ENCODE data around the gene PTK7. TPM values are rescaled to one million over a fixed set of nuclear protein-coding genes. Genes with fewer than 3 reads are reported as not detected.

PTK7 gene
- total and polyA plus RNA-seq, 2 experiments from 2014 or later, result 46.1 to 147 TPM

DNA sequence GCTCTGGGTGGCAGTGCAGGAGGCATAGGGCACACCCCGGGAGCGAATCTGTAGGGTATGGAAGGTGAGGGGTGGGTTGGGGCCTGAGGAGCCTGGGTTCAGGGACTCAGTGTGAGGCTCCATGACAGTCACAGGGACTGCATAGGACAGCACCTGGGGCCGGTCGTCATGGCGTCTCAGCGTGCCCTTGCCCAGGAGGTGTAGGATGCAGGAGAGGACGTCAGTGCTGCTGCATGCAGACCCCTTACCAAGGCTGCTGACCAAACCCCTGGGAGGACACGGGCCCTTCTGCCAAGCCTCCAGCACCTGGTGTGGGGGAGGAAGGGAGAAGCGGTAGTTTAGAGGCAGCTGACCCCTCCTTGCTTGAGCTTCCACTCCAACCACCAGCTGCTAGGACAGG lies 38.4 kb upstream of the PTK7 start:
- Mint-ChIP-seq H3K27me3 (ENCODE audit: insufficient read depth, low read depth, poor library complexity) (peaks cover 3% of the 10 kb centered on the region), H3K9me3 (no peaks in the 10 kb centered on the region), H3K4me1 (no peaks in the 10 kb centered on the region), H3K27ac (no peak overlapping the region), H3K36me3 (ENCODE audit: low read depth) (peaks cover 52% of the 10 kb centered on the region), H3K4me3 (no peak overlapping the region)
- no peaks in the 10 kb centered on the region for H3K79me2 ChIP-seq (replicated peaks; ENCODE audit: insufficient read depth)
- H3K27ac ChIP-seq (ENCODE audit: low read depth), result no peak overlapping the region
- H3K4me3 ChIP-seq, result no peak overlapping the region
- 0 out of 2 replicates have a peak, but pooled peaks cover 3% of the 10 kb centered on the region for H3K36me3 ChIP-seq (ENCODE audit: insufficient read depth)
- H2AFZ ChIP-seq, result no peak overlapping the region
- H4K20me1 ChIP-seq (replicated peaks; ENCODE audit: insufficient read depth), result peaks cover 6% of the 10 kb centered on the region; the same call in 1 of the 2 replicates
- TF ChIP-seq JUNB (IDR thresholded peaks at IDR 0.05; ENCODE audit: unreplicated experiment) (no peak), ZNF331 (CRISPR knock-in tag; IDR thresholded peaks at IDR 0.05; ENCODE audit: low read depth) (no peak), STAT1 (IDR thresholded peaks at IDR 0.05; ENCODE audit: unreplicated experiment) (no peak)
- TF ChIP-seq, protein P1, sequence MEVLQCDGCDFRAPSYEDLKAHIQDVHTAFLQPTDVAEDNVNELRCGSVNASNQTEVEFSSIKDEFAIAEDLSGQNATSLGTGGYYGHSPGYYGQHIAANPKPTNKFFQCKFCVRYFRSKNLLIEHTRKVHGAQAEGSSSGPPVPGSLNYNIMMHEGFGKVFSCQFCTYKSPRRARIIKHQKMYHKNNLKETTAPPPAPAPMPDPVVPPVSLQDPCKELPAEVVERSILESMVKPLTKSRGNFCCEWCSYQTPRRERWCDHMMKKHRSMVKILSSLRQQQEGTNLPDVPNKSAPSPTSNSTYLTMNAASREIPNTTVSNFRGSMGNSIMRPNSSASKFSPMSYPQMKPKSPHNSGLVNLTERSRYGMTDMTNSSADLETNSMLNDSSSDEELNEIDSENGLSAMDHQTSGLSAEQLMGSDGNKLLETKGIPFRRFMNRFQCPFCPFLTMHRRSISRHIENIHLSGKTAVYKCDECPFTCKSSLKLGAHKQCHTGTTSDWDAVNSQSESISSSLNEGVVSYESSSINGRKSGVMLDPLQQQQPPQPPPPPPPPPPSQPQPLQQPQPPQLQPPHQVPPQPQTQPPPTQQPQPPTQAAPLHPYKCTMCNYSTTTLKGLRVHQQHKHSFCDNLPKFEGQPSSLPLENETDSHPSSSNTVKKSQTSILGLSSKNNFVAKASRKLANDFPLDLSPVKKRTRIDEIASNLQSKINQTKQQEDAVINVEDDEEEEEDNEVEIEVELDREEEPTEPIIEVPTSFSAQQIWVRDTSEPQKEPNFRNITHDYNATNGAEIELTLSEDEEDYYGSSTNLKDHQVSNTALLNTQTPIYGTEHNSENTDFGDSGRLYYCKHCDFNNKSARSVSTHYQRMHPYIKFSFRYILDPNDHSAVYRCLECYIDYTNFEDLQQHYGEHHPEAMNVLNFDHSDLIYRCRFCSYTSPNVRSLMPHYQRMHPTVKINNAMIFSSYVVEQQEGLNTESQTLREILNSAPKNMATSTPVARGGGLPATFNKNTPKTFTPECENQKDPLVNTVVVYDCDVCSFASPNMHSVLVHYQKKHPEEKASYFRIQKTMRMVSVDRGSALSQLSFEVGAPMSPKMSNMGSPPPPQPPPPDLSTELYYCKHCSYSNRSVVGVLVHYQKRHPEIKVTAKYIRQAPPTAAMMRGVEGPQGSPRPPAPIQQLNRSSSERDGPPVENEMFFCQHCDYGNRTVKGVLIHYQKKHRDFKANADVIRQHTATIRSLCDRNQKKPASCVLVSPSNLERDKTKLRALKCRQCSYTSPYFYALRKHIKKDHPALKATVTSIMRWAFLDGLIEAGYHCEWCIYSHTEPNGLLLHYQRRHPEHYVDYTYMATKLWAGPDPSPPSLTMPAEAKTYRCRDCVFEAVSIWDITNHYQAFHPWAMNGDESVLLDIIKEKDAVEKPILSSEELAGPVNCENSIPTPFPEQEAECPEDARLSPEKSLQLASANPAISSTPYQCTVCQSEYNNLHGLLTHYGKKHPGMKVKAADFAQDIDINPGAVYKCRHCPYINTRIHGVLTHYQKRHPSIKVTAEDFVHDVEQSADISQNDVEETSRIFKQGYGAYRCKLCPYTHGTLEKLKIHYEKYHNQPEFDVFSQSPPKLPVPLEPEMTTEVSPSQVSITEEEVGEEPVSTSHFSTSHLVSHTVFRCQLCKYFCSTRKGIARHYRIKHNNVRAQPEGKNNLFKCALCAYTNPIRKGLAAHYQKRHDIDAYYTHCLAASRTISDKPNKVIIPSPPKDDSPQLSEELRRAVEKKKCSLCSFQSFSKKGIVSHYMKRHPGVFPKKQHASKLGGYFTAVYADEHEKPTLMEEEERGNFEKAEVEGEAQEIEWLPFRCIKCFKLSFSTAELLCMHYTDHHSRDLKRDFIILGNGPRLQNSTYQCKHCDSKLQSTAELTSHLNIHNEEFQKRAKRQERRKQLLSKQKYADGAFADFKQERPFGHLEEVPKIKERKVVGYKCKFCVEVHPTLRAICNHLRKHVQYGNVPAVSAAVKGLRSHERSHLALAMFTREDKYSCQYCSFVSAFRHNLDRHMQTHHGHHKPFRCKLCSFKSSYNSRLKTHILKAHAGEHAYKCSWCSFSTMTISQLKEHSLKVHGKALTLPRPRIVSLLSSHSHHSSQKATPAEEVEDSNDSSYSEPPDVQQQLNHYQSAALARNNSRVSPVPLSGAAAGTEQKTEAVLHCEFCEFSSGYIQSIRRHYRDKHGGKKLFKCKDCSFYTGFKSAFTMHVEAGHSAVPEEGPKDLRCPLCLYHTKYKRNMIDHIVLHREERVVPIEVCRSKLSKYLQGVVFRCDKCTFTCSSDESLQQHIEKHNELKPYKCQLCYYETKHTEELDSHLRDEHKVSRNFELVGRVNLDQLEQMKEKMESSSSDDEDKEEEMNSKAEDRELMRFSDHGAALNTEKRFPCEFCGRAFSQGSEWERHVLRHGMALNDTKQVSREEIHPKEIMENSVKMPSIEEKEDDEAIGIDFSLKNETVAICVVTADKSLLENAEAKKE (CRISPR knock-in tag; IDR thresholded peaks at IDR 0.05), result no peak
- TF ChIP-seq, protein P2, sequence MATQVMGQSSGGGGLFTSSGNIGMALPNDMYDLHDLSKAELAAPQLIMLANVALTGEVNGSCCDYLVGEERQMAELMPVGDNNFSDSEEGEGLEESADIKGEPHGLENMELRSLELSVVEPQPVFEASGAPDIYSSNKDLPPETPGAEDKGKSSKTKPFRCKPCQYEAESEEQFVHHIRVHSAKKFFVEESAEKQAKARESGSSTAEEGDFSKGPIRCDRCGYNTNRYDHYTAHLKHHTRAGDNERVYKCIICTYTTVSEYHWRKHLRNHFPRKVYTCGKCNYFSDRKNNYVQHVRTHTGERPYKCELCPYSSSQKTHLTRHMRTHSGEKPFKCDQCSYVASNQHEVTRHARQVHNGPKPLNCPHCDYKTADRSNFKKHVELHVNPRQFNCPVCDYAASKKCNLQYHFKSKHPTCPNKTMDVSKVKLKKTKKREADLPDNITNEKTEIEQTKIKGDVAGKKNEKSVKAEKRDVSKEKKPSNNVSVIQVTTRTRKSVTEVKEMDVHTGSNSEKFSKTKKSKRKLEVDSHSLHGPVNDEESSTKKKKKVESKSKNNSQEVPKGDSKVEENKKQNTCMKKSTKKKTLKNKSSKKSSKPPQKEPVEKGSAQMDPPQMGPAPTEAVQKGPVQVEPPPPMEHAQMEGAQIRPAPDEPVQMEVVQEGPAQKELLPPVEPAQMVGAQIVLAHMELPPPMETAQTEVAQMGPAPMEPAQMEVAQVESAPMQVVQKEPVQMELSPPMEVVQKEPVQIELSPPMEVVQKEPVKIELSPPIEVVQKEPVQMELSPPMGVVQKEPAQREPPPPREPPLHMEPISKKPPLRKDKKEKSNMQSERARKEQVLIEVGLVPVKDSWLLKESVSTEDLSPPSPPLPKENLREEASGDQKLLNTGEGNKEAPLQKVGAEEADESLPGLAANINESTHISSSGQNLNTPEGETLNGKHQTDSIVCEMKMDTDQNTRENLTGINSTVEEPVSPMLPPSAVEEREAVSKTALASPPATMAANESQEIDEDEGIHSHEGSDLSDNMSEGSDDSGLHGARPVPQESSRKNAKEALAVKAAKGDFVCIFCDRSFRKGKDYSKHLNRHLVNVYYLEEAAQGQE (IDR thresholded peaks at IDR 0.05; ENCODE audit: unreplicated experiment), result no peak
- no peak overlapping the region for H3K4me2 ChIP-seq
- DNase-seq (ENCODE audit: low spot score) (no peak), ATAC-seq (no peak)
- H3F3A ChIP-seq (replicated peaks; ENCODE audit: low read depth), result 0 out of 2 replicates have a peak, but pooled peaks cover 6% of the 10 kb centered on the region
- no peaks in the 10 kb centered on the region for H3K27me3 ChIP-seq (ENCODE audit: insufficient read depth)
- H3K4me1 ChIP-seq (ENCODE audit: insufficient read depth), result no peaks in the 10 kb centered on the region
- H3K9me2 ChIP-seq (ENCODE audit: insufficient read depth), result no peaks in the 10 kb centered on the region

Data from GM23338 (cell line).